GM12878 (cell line): Measurements from ENCODE around the gene SDS. TPM values are rescaled to one million over a fixed set of nuclear protein-coding genes. Genes with fewer than 3 reads are reported as not detected.

Source experiments
- BCL3 ChIP-seq: IDR thresholded peaks from 2 replicates; pipeline ENCODE4 v1.6.1; 2011; ENCODE audit warnings: borderline replicate concordance, low read depth, mild to moderate bottlenecking, moderate library complexity, low read length; ENCODE audit not compliant: insufficient read depth, poor library complexity, severe bottlenecking
- GABPA ChIP-seq: IDR thresholded peaks from 2 replicates; pipeline ENCODE4 v1.6.1; 2014; ENCODE audit warnings: antibody characterized with exemption, low read depth, mild to moderate bottlenecking, inconsistent platforms
- GATAD2B ChIP-seq: fragments of 450-650 bp; conservative IDR thresholded peaks from 2 replicates; pipeline ENCODE4 v1.6.1; 2017; ENCODE audit warnings: low read depth, mild to moderate bottlenecking, moderate library complexity
- HDAC2 ChIP-seq: fragments of 200-600 bp; sonication (generic); IDR thresholded peaks from 2 replicates; pipeline ENCODE4 v1.6.1; 2017
- IKZF2 ChIP-seq, 2 experiments: fragments of 450-650 bp; IDR thresholded peaks; 2 replicates each; pipeline ENCODE4 v1.6.1; 2017; ENCODE audit warnings: mild to moderate bottlenecking in 2 of 2, moderate library complexity in 2 of 2
- JUNB ChIP-seq: IDR thresholded peaks from 2 replicates; pipeline ENCODE4 v1.6.1; 2016; ENCODE audit warnings: antibody characterized with exemption, mild to moderate bottlenecking
- JUND ChIP-seq: IDR thresholded peaks from 2 replicates; pipeline ENCODE4 v1.6.1; 2012; ENCODE audit warnings: low read depth, mild to moderate bottlenecking, low read length, improper control_type of control experiment, moderate library complexity
- MTA3 ChIP-seq: IDR thresholded peaks from 2 replicates; pipeline ENCODE4 v1.6.1; 2012; ENCODE audit warnings: low read length, inconsistent platforms, borderline replicate concordance
- NRF1 ChIP-seq: conservative IDR thresholded peaks from 2 replicates; pipeline ENCODE4 v1.6.1; 2011; ENCODE audit warnings: mild to moderate bottlenecking, low read depth, low read length, improper control_type of control experiment
- POLR2AphosphoS2 ChIP-seq: IDR thresholded peaks from 2 replicates; pipeline ENCODE4 v1.6.1; 2011; ENCODE audit warnings: low read depth, mild to moderate bottlenecking, low read length, improper control_type of control experiment, moderate library complexity
- POLR2AphosphoS5 ChIP-seq: IDR thresholded peaks from 2 replicates; pipeline ENCODE4 v1.6.1; 2011; ENCODE audit warnings: mild to moderate bottlenecking, low read length, inconsistent platforms
- RAD51 ChIP-seq: fragments of 450-650 bp; IDR thresholded peaks from 2 replicates; pipeline ENCODE4 v1.6.1; 2016; ENCODE audit warnings: moderate library complexity, mild to moderate bottlenecking, inconsistent platforms
- SIN3A ChIP-seq: IDR thresholded peaks from 2 replicates; pipeline ENCODE4 v1.6.1; 2012; ENCODE audit warnings: low read depth, low read length, improper control_type of control experiment
- STAT1 ChIP-seq: fragments of 450-650 bp; conservative IDR thresholded peaks from 2 replicates; pipeline ENCODE4 v1.6.1; 2014; ENCODE audit warnings: antibody characterized with exemption, mild to moderate bottlenecking
- SUZ12 ChIP-seq: fragments of 200-600 bp; sonication (generic); IDR thresholded peaks from one replicate; pipeline ENCODE4 v1.6.1; 2018; ENCODE audit warnings: antibody characterized with exemption, mild to moderate bottlenecking; ENCODE audit not compliant: unreplicated experiment
- TARDBP ChIP-seq: IDR thresholded peaks from 2 replicates; pipeline ENCODE4 v1.6.1; 2016; ENCODE audit warnings: borderline replicate concordance
- TBL1XR1 ChIP-seq: IDR thresholded peaks from 2 replicates; pipeline ENCODE4 v1.6.1; 2012; ENCODE audit warnings: low read depth, low read length, improper control_type of control experiment
- TCF12 ChIP-seq: IDR thresholded peaks from 2 replicates; pipeline ENCODE4 v1.6.1; 2011; ENCODE audit warnings: low read depth, mild to moderate bottlenecking, low read length
- ZNF24 ChIP-seq: fragments of 450-650 bp; IDR thresholded peaks from 2 replicates; pipeline ENCODE4 v1.6.1; 2017; ENCODE audit warnings: antibody characterized with exemption, mild to moderate bottlenecking
- ZSCAN29 ChIP-seq: fragments of 450-650 bp; IDR thresholded peaks from 2 replicates; pipeline ENCODE4 v1.6.1; 2017; ENCODE audit warnings: mild to moderate bottlenecking, moderate library complexity
- ZZZ3 ChIP-seq: IDR thresholded peaks from 2 replicates; pipeline ENCODE4 v1.6.1; 2011; ENCODE audit warnings: low read depth; ENCODE audit not compliant: control insufficient read depth, insufficient read length
- polyA plus RNA-seq, 11 experiments: library from polyadenylated mRNA; depleted of rRNA in 4 of 11; unstranded in 6 of 11; stranded (reverse) in 5 of 11; fragments of >200 nt; fragmentation: Nextera tagmentation in 4 of 11; fragmentation: Illumina TruSeq in 1 of 11; extraction: Ambion mirVana in 4 of 11; extraction: Trizol in 1 of 11; gene quantifications; 1 replicate in 1 of 11; 2 replicates in 10 of 11; pipeline versions ENCODE4 v1.2.1 to v1.2.3, GENCODE V29; 2011 to 2016; ENCODE audit warnings: inconsistent platforms in 2 of 11, missing spikeins in 2 of 11, low read depth in 1 of 11
- total RNA-seq, 4 experiments: library from RNA; depleted of rRNA in 3 of 4; stranded (reverse); fragments of >200 nt in 3 of 4; fragmentation: Illumina TruSeq in 1 of 4; extraction: Trizol in 1 of 4; gene quantifications; 2 replicates each; pipeline versions ENCODE4 v1.2.1 to v1.2.3, GENCODE V29; 2013 to 2021
- TF ChIP-seq, protein P1 (sequence below): fragments of 450-650 bp; IDR thresholded peaks from 2 replicates; pipeline ENCODE4 v1.6.1; 2016; ENCODE audit warnings: mild to moderate bottlenecking
- TF ChIP-seq, protein P2 (sequence below): IDR thresholded peaks from 2 replicates; pipeline ENCODE4 v1.6.1; 2012; ENCODE audit warnings: mild to moderate bottlenecking, low read depth, low read length
- TF ChIP-seq, protein P3 (sequence below): fragments of 450-650 bp; IDR thresholded peaks from 2 replicates; pipeline ENCODE4 v1.6.1; 2014; ENCODE audit warnings: mild to moderate bottlenecking

Gene SDS
- total and polyA plus RNA-seq, 10 of the 15 experiments (the other 5 are each of a cell fraction or from before 2014, with no cell fraction given) = 0.18 TPM; not detected in 9

- TF ChIP-seq, protein P1, sequence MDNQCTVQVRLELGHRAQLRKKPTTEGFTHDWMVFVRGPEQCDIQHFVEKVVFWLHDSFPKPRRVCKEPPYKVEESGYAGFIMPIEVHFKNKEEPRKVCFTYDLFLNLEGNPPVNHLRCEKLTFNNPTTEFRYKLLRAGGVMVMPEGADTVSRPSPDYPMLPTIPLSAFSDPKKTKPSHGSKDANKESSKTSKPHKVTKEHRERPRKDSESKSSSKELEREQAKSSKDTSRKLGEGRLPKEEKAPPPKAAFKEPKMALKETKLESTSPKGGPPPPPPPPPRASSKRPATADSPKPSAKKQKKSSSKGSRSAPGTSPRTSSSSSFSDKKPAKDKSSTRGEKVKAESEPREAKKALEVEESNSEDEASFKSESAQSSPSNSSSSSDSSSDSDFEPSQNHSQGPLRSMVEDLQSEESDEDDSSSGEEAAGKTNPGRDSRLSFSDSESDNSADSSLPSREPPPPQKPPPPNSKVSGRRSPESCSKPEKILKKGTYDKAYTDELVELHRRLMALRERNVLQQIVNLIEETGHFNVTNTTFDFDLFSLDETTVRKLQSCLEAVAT = peak; percentile 62; the same call in 1 of the 2 replicates
- TF ChIP-seq RAD51 (no peak), STAT1 (no peak), GABPA (no peak), POLR2AphosphoS5 (0 out of 2 replicates have a peak, but pooled peaks have one; percentile 53), JUND (peak; percentile 68; the same call in 1 of the 2 replicates), ZSCAN29 (no peak), HDAC2 (no peak), ZNF24 (no peak), IKZF2 (IDR thresholded peaks at IDR 0.05) (peak; percentile 86 to 91), JUNB (peak; percentile 42; the same call in 1 of the 2 replicates), GATAD2B (peak; percentile 40; the same call in 1 of the 2 replicates), MTA3 (no peak), NRF1 (no peak), SIN3A (peak; percentile 53; the same call in 1 of the 2 replicates), TCF12 (0 out of 2 replicates have a peak, but pooled peaks have one; percentile 4), POLR2AphosphoS2 (no peak), TARDBP (no peak), SUZ12 (no peak), TBL1XR1 (no peak; the same call in 1 of the 2 replicates), BCL3 (peak; percentile 41), ZZZ3 (no peak)
- TF ChIP-seq, protein P2, sequence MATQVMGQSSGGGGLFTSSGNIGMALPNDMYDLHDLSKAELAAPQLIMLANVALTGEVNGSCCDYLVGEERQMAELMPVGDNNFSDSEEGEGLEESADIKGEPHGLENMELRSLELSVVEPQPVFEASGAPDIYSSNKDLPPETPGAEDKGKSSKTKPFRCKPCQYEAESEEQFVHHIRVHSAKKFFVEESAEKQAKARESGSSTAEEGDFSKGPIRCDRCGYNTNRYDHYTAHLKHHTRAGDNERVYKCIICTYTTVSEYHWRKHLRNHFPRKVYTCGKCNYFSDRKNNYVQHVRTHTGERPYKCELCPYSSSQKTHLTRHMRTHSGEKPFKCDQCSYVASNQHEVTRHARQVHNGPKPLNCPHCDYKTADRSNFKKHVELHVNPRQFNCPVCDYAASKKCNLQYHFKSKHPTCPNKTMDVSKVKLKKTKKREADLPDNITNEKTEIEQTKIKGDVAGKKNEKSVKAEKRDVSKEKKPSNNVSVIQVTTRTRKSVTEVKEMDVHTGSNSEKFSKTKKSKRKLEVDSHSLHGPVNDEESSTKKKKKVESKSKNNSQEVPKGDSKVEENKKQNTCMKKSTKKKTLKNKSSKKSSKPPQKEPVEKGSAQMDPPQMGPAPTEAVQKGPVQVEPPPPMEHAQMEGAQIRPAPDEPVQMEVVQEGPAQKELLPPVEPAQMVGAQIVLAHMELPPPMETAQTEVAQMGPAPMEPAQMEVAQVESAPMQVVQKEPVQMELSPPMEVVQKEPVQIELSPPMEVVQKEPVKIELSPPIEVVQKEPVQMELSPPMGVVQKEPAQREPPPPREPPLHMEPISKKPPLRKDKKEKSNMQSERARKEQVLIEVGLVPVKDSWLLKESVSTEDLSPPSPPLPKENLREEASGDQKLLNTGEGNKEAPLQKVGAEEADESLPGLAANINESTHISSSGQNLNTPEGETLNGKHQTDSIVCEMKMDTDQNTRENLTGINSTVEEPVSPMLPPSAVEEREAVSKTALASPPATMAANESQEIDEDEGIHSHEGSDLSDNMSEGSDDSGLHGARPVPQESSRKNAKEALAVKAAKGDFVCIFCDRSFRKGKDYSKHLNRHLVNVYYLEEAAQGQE = peak; percentile 26; the same call in 1 of the 2 replicates
- TF ChIP-seq, protein P3, sequence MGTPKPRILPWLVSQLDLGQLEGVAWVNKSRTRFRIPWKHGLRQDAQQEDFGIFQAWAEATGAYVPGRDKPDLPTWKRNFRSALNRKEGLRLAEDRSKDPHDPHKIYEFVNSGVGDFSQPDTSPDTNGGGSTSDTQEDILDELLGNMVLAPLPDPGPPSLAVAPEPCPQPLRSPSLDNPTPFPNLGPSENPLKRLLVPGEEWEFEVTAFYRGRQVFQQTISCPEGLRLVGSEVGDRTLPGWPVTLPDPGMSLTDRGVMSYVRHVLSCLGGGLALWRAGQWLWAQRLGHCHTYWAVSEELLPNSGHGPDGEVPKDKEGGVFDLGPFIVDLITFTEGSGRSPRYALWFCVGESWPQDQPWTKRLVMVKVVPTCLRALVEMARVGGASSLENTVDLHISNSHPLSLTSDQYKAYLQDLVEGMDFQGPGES = no peak
These were observed 18.6 kb upstream of the SDS start, which contains the start of gene SDSL (continued) for GRCh38 chr12:113422030-113422885.
